ENCODE data around the gene PEX14.

- TF ChIP-seq CTCF (IDR thresholded peaks at IDR 0.05; ENCODE audit: extremely low read depth in 1 of 2, insufficient read depth in 1 of 2, low read depth in 1 of 2, low read length in 2 of 2), result no peak
- TF ChIP-seq POLR2A (IDR thresholded peaks at IDR 0.05; ENCODE audit: low read depth, low read length), result no peak
- TF ChIP-seq POLR2AphosphoS5 (IDR thresholded peaks at IDR 0.05; ENCODE audit: insufficient read depth, low read depth, low read length), result no peak
- no peak for TF ChIP-seq EZH2 (IDR thresholded peaks at IDR 0.05; ENCODE audit: borderline replicate concordance, low read depth, low read length, severe bottlenecking)
- TF ChIP-seq JUN (IDR thresholded peaks at IDR 0.05; ENCODE audit: borderline replicate concordance, insufficient read depth, insufficient read length, low read depth), result no peak
- no peak for TF ChIP-seq GATA2 (IDR thresholded peaks at IDR 0.05; ENCODE audit: insufficient read depth, insufficient read length, low read depth, low read length)
Measured at GRCh38 chr1:10583641-10584040, 108.9 kb downstream of the PEX14 start.

Data from endothelial cell of umbilical vein (primary cell).